GM12878 (cell line): ENCODE data around the gene DICER1. TPM values are rescaled to one million over a fixed set of nuclear protein-coding genes. Genes with fewer than 3 reads are reported as not detected.

Experiments
- ATAC-seq: fragments of 200-7000 bp; cut with Tn5 transposase; 3 replicates; pipeline ENCODE4 v1.9.1; 2020; ENCODE audit warnings: mild to moderate bottlenecking, moderate library complexity
- BruUV-seq: library from RNA; stranded (reverse); fragments of 400-500 nt; replicated peaks from 2 replicates; lab custom pipeline; 2021; lab: Mats Ljungman, UMichigan
- CTCF ChIA-PET: fragments of 300-600 bp; sonication (Branson Sonifier 250); formaldehyde crosslinking; extraction: SDS; loops from one replicate; lab custom pipeline; 2021; ENCODE audit warnings: inconsistent platforms; lab: Yijun Ruan, JAX
- POLR2A ChIA-PET: fragments of 350-600 bp; formaldehyde crosslinking; extraction: SDS; loops from one replicate; lab custom pipeline; 2021; ENCODE audit warnings: inconsistent platforms; lab: Charles Lee
- RAD21 ChIA-PET: fragments of 300-600 bp; sonication (Branson Sonifier 250); formaldehyde crosslinking; loops from one replicate; lab custom pipeline; 2023; ENCODE audit warnings: antibody characterized with exemption; ENCODE audit not compliant: unreplicated experiment; lab: Charles Lee
- SMC1A ChIA-PET: fragments of 300-600 bp; sonication (Branson Sonifier 250); formaldehyde crosslinking; loops from one replicate; lab custom pipeline; 2023; ENCODE audit not compliant: unreplicated experiment, uncharacterized antibody; lab: Charles Lee
- DNase-seq: peaks from one replicate; pipeline ENCODE4 v3.0.0-alpha.2; 2011; ENCODE audit warnings: low read depth, low spot score
- FAIRE-seq: peaks from 3 replicates; lab custom pipeline; 2011; peaks lifted over from hg19 to GRCh38; lab: Jason Lieb, UNC
- H2AFZ ChIP-seq: 2 replicates; pipeline ENCODE4 v1.6.0; 2011; ENCODE audit warnings: low read depth, low read length, control low read depth; ENCODE audit not compliant: control insufficient read depth
- H3K27ac ChIP-seq: 2 replicates; pipeline ENCODE4 v1.5.1; 2011; ENCODE audit warnings: control low read depth; ENCODE audit not compliant: control insufficient read depth, insufficient read depth
- H3K27me3 ChIP-seq, 2 experiments: replicated peaks in 1 of 2; 2 replicates each; pipeline versions ENCODE4 v1.6.0 to v1.6.1; 2011; ENCODE audit warnings: low read length in 1 of 2; ENCODE audit not compliant: control insufficient read depth in 2 of 2, insufficient read depth in 2 of 2
- H3K36me3 ChIP-seq, 2 experiments: 2 replicates each; pipeline ENCODE4 v1.5.1; 2011; ENCODE audit warnings: low read length in 1 of 2; ENCODE audit not compliant: control insufficient read depth in 2 of 2, insufficient read depth in 2 of 2
- H3K4me1 ChIP-seq: 2 replicates; pipeline ENCODE4 v1.6.1; 2011; ENCODE audit warnings: mild to moderate bottlenecking, low read length, moderate library complexity, mixed read lengths; ENCODE audit not compliant: control insufficient read depth, insufficient read depth
- H3K4me2 ChIP-seq: 2 replicates; pipeline ENCODE4 v1.6.0; 2011; ENCODE audit warnings: control low read depth; ENCODE audit not compliant: control insufficient read depth, insufficient read depth
- H3K4me3 ChIP-seq: fragments of 200-600 bp; sonication (generic); 2 replicates; pipeline ENCODE4 v1.5.1; 2016
- H3K79me2 ChIP-seq: 2 replicates; pipeline ENCODE4 v1.6.0; 2011; ENCODE audit warnings: low read length; ENCODE audit not compliant: control insufficient read depth, insufficient read depth
- H3K9ac ChIP-seq: 2 replicates; pipeline ENCODE4 v1.8.0; 2011; ENCODE audit warnings: low read length, control low read depth, mixed read lengths; ENCODE audit not compliant: control insufficient read depth, insufficient read depth
- H3K9me3 ChIP-seq: replicated peaks from 3 replicates; pipeline ENCODE4 v1.5.1; 2011; ENCODE audit warnings: mild to moderate bottlenecking, low read length; ENCODE audit not compliant: control insufficient read depth, insufficient read depth
- H4K20me1 ChIP-seq: 2 replicates; pipeline ENCODE4 v1.6.0; 2011; ENCODE audit not compliant: control insufficient read depth, insufficient read depth
- CBX3 ChIP-seq: fragments of 200-600 bp; sonication (generic); IDR thresholded peaks from 2 replicates; pipeline ENCODE4 v1.6.1; 2016; ENCODE audit warnings: low read depth, borderline replicate concordance
- CREM ChIP-seq: IDR thresholded peaks from 2 replicates; pipeline ENCODE4 v1.6.1; 2014; ENCODE audit warnings: antibody characterized with exemption, low read depth
- DPF2 ChIP-seq: fragments of 450-650 bp; IDR thresholded peaks from 2 replicates; pipeline ENCODE4 v1.6.1; 2017; ENCODE audit warnings: mild to moderate bottlenecking
- EED ChIP-seq: sonication (generic); IDR thresholded peaks from 2 replicates; pipeline ENCODE4 v1.6.1; 2016; ENCODE audit warnings: antibody characterized with exemption, low read depth
- EP300 ChIP-seq, 2 experiments: fragments of 150-350 bp in 1 of 2; IDR thresholded peaks; 2 replicates each; pipeline ENCODE4 v1.6.1; 2011 to 2012; ENCODE audit warnings: low read depth in 2 of 2, low read length in 2 of 2, borderline replicate concordance in 1 of 2, improper control_type of control experiment in 1 of 2, inconsistent platforms in 1 of 2; ENCODE audit not compliant: control insufficient read depth in 1 of 2
- IRF4 ChIP-seq: IDR thresholded peaks from 2 replicates; pipeline ENCODE4 v1.6.1; 2011; ENCODE audit warnings: low read depth, low read length
- NFYB ChIP-seq: IDR thresholded peaks from 2 replicates; pipeline ENCODE4 v1.6.1; 2011; ENCODE audit warnings: low read depth, mild to moderate bottlenecking, low read length, improper control_type of control experiment, moderate library complexity; ENCODE audit not compliant: insufficient read depth
- POU2F2 ChIP-seq: IDR thresholded peaks from 3 replicates; pipeline ENCODE4 v1.6.1; 2011; ENCODE audit warnings: low read depth, mild to moderate bottlenecking, low read length, borderline replicate concordance
- SRF ChIP-seq, 2 experiments: IDR thresholded peaks; 2 replicates each; pipeline ENCODE4 v1.6.1; 2011; ENCODE audit warnings: low read depth in 2 of 2, low read length in 2 of 2, mild to moderate bottlenecking in 1 of 2, moderate library complexity in 1 of 2
- WGBS: methylation state at CpG from one replicate; pipeline ENCODE4 v1.1.6; 2016; ENCODE audit warnings: low lambda C conversion rate; ENCODE audit not compliant: insufficient replicate concordance, insufficient coverage; ENCODE audit errors: missing lambda C conversion rate; 5-methylcytosine and 5-hydroxymethylcytosine counted together
- in situ Hi-C: fragments of 300-500 bp; cut with MboI; formaldehyde crosslinking; loops from 9 replicates; pipeline ENCODE4 v1.14.3; 2018; ENCODE audit warnings: mixed read lengths
- intact Hi-C: fragments of 100-400 bp; cut with micrococcal nuclease; formaldehyde crosslinking; loops from one replicate; pipeline ENCODE4 v1.14.2; 2022; ENCODE audit not compliant: unreplicated experiment
- polyA plus RNA-seq, 11 experiments: library from polyadenylated mRNA; depleted of rRNA in 4 of 11; unstranded in 6 of 11; stranded (reverse) in 5 of 11; fragments of >200 nt; fragmentation: Nextera tagmentation in 4 of 11; fragmentation: Illumina TruSeq in 1 of 11; extraction: Ambion mirVana in 4 of 11; extraction: Trizol in 1 of 11; gene quantifications; 1 replicate in 1 of 11; 2 replicates in 10 of 11; pipeline versions ENCODE4 v1.2.1 to v1.2.3, GENCODE V29; 2011 to 2016; ENCODE audit warnings: inconsistent platforms in 2 of 11, missing spikeins in 2 of 11, low read depth in 1 of 11
- total RNA-seq, 4 experiments: library from RNA; depleted of rRNA in 3 of 4; stranded (reverse); fragments of >200 nt in 3 of 4; fragmentation: Illumina TruSeq in 1 of 4; extraction: Trizol in 1 of 4; gene quantifications; 2 replicates each; pipeline versions ENCODE4 v1.2.1 to v1.2.3, GENCODE V29; 2013 to 2021
- TF ChIP-seq, protein P1 (sequence below), 3 experiments: IDR thresholded peaks in 2 of 3; conservative IDR thresholded peaks in 1 of 3; 2 replicates each; pipeline ENCODE4 v1.5.1; 2011; ENCODE audit warnings: low read depth in 3 of 3, low read length in 3 of 3, mild to moderate bottlenecking in 3 of 3, control low read depth in 2 of 3, moderate library complexity in 2 of 3, inconsistent platforms in 1 of 3, mixed read lengths in 1 of 3; ENCODE audit not compliant: control insufficient read depth in 2 of 3, insufficient read depth in 1 of 3; ENCODE audit errors: extremely low read depth in 1 of 3
- TF ChIP-seq, protein P2 (sequence below): fragments of 450-650 bp; IDR thresholded peaks from 2 replicates; pipeline ENCODE4 v1.6.1; 2017; ENCODE audit warnings: antibody characterized with exemption, mild to moderate bottlenecking, moderate library complexity
- TF ChIP-seq, protein P3 (sequence below): fragments of 450-650 bp; conservative IDR thresholded peaks from 2 replicates; pipeline ENCODE4 v1.6.1; 2017; ENCODE audit warnings: mild to moderate bottlenecking, moderate library complexity
- TF ChIP-seq, protein P4 (sequence below): fragments of 450-650 bp; IDR thresholded peaks from 2 replicates; pipeline ENCODE4 v1.6.1; 2016; ENCODE audit warnings: mild to moderate bottlenecking, moderate library complexity, borderline replicate concordance

The DICER1 gene
- total and polyA plus RNA-seq, 10 of the 15 experiments (the other 5 are each of a cell fraction or from before 2014, with no cell fraction given): 6.8 to 70.8 (median 37.1) TPM

DNA sequence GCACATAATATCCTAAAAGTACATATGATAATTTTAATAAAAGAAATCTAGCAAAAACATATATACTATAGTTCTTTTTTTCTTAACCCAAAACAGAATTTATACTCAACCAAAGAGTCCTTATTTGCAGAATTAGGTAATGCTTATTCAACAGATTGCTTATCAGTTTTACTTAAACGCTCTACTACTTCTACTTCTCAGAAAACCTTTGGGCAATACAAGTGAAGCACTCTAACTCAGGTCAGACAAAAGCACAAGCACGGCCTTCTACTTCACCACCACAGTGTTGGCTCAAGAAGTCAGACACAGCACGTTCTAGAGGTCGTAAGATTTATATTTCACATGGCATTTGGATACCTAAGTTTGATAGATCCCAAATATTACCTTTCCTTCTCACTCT, 29.2 kb downstream of the DICER1 start:
- ATAC-seq (no peak), DNase-seq (no peak), FAIRE-seq (no peak)
- Histone ChIP-seq H3K4me3 (no peak overlapping the region), H3K4me2 (no peak overlapping the region), H3K9ac (no peak overlapping the region), H3K27ac (no peak overlapping the region), H2AFZ (no peak overlapping the region), H3K79me2 (no peaks in the 10 kb centered on the region), H3K4me1 (peaks cover 6% of the 10 kb centered on the region; the same call in 1 of the 2 replicates), H3K36me3 (peaks cover 2 to 24% of the 10 kb centered on the region in 2 experiments), H3K27me3 (no peaks in the 10 kb centered on the region), H4K20me1 (no peaks in the 10 kb centered on the region), H3K9me3 (no peaks in the 10 kb centered on the region)
- WGBS: 82% methylated on average over 4 of the region's 4 CpGs
- ChIA-PET SMC1A (no interaction called here), CTCF (no interaction called here), RAD21 (no interaction called here), POLR2A (no interaction called here)
- intact Hi-C loops: no loop called here
- no TSS peak for BruUV-seq
- in situ Hi-C loops: no loop called here
- TF ChIP-seq, protein P1, sequence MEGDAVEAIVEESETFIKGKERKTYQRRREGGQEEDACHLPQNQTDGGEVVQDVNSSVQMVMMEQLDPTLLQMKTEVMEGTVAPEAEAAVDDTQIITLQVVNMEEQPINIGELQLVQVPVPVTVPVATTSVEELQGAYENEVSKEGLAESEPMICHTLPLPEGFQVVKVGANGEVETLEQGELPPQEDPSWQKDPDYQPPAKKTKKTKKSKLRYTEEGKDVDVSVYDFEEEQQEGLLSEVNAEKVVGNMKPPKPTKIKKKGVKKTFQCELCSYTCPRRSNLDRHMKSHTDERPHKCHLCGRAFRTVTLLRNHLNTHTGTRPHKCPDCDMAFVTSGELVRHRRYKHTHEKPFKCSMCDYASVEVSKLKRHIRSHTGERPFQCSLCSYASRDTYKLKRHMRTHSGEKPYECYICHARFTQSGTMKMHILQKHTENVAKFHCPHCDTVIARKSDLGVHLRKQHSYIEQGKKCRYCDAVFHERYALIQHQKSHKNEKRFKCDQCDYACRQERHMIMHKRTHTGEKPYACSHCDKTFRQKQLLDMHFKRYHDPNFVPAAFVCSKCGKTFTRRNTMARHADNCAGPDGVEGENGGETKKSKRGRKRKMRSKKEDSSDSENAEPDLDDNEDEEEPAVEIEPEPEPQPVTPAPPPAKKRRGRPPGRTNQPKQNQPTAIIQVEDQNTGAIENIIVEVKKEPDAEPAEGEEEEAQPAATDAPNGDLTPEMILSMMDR (IDR thresholded peaks at IDR 0.05 in 2 of 3, conservative IDR thresholded peaks at IDR 0.05 in 1 of 3; ENCODE audit: control insufficient read depth in 2 of 3, extremely low read depth in 1 of 3, insufficient read depth in 1 of 3, low read depth in 3 of 3, low read length in 3 of 3): no peak
- TF ChIP-seq, protein P2, sequence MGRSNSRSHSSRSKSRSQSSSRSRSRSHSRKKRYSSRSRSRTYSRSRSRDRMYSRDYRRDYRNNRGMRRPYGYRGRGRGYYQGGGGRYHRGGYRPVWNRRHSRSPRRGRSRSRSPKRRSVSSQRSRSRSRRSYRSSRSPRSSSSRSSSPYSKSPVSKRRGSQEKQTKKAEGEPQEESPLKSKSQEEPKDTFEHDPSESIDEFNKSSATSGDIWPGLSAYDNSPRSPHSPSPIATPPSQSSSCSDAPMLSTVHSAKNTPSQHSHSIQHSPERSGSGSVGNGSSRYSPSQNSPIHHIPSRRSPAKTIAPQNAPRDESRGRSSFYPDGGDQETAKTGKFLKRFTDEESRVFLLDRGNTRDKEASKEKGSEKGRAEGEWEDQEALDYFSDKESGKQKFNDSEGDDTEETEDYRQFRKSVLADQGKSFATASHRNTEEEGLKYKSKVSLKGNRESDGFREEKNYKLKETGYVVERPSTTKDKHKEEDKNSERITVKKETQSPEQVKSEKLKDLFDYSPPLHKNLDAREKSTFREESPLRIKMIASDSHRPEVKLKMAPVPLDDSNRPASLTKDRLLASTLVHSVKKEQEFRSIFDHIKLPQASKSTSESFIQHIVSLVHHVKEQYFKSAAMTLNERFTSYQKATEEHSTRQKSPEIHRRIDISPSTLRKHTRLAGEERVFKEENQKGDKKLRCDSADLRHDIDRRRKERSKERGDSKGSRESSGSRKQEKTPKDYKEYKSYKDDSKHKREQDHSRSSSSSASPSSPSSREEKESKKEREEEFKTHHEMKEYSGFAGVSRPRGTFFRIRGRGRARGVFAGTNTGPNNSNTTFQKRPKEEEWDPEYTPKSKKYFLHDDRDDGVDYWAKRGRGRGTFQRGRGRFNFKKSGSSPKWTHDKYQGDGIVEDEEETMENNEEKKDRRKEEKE: no peak
- TF ChIP-seq, protein P3, sequence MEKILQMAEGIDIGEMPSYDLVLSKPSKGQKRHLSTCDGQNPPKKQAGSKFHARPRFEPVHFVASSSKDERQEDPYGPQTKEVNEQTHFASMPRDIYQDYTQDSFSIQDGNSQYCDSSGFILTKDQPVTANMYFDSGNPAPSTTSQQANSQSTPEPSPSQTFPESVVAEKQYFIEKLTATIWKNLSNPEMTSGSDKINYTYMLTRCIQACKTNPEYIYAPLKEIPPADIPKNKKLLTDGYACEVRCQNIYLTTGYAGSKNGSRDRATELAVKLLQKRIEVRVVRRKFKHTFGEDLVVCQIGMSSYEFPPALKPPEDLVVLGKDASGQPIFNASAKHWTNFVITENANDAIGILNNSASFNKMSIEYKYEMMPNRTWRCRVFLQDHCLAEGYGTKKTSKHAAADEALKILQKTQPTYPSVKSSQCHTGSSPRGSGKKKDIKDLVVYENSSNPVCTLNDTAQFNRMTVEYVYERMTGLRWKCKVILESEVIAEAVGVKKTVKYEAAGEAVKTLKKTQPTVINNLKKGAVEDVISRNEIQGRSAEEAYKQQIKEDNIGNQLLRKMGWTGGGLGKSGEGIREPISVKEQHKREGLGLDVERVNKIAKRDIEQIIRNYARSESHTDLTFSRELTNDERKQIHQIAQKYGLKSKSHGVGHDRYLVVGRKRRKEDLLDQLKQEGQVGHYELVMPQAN: no peak
- TF ChIP-seq, protein P4, sequence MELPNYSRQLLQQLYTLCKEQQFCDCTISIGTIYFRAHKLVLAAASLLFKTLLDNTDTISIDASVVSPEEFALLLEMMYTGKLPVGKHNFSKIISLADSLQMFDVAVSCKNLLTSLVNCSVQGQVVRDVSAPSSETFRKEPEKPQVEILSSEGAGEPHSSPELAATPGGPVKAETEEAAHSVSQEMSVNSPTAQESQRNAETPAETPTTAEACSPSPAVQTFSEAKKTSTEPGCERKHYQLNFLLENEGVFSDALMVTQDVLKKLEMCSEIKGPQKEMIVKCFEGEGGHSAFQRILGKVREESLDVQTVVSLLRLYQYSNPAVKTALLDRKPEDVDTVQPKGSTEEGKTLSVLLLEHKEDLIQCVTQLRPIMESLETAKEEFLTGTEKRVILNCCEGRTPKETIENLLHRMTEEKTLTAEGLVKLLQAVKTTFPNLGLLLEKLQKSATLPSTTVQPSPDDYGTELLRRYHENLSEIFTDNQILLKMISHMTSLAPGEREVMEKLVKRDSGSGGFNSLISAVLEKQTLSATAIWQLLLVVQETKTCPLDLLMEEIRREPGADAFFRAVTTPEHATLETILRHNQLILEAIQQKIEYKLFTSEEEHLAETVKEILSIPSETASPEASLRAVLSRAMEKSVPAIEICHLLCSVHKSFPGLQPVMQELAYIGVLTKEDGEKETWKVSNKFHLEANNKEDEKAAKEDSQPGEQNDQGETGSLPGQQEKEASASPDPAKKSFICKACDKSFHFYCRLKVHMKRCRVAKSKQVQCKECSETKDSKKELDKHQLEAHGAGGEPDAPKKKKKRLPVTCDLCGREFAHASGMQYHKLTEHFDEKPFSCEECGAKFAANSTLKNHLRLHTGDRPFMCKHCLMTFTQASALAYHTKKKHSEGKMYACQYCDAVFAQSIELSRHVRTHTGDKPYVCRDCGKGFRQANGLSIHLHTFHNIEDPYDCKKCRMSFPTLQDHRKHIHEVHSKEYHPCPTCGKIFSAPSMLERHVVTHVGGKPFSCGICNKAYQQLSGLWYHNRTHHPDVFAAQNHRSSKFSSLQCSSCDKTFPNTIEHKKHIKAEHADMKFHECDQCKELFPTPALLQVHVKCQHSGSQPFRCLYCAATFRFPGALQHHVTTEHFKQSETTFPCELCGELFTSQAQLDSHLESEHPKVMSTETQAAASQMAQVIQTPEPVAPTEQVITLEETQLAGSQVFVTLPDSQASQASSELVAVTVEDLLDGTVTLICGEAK: no peak
- TF ChIP-seq NFYB (no peak), EP300 (IDR thresholded peaks at IDR 0.05; ENCODE audit: borderline replicate concordance in 1 of 2, control insufficient read depth in 1 of 2, low read depth in 2 of 2, low read length in 2 of 2) (no peak), CBX3 (no peak), CREM (no peak), SRF (IDR thresholded peaks at IDR 0.05; ENCODE audit: low read depth in 2 of 2, low read length in 2 of 2) (no peak), IRF4 (no peak), EED (no peak), POU2F2 (no peak), DPF2 (no peak)
